Stimulated activated CD8-positive, alpha-beta memory T cell treated with anti-CD3 and anti-CD28 coated beads, Interleukin-2, amount 100 ng/mL, for 1 hour (primary cell): ENCODE measurements around the gene CMC4.
A peak's percentile ranks its signal among the peaks of the same experiment; 100 is the strongest.

Source experiments
- DNase-seq, 2 donors: peaks; one replicate each; pipeline ENCODE4 v3.0.0-alpha.2; 2020; ENCODE audit warnings: low read depth in 2 of 2

Gene CMC4

GRCh38 chrX:155053656-155054055, 17.3 kb downstream of the CMC4 start:
- no peak for DNase-seq

GRCh38 chrX:155052738-155053498, 18.0 kb downstream of the CMC4 start:
- no peak for DNase-seq

- DNase-seq, result no peak
These were observed 21.8 kb downstream of the CMC4 start for GRCh38 chrX:155048977-155049619.

- no peak for DNase-seq
These were observed 24.0 kb downstream of the CMC4 start for GRCh38 chrX:155046811-155047528.

GRCh38 chrX:155046129-155046810, 24.7 kb downstream of the CMC4 start:
- DNase-seq, result no peak

- DNase-seq, result no peak
These were observed 35.2 kb downstream of the CMC4 start for GRCh38 chrX:155035688-155036087.

GRCh38 chrX:155031657-155032056, 39.3 kb downstream of the CMC4 start:
- DNase-seq, result no peak

GRCh38 chrX:155028877-155029291, 42.1 kb downstream of the CMC4 start:
- DNase-seq, result no peak

GRCh38 chrX:155028129-155028528, 42.8 kb downstream of the CMC4 start:
- DNase-seq, result no peak

- no peak for DNase-seq
These were observed 43.3 kb downstream of the CMC4 start for GRCh38 chrX:155027509-155028066.

GRCh38 chrX:155026727-155027508, 44.0 kb downstream of the CMC4 start, which contains the start of gene FUNDC2:
Gene FUNDC2, plus strand, starts transcription at chrX:155026844. Its CDS starts 95 bp downstream, at chrX:155026939.
- DNase-seq, result peak; percentile 86

GRCh38 chrX:155026420-155026726, 44.6 kb downstream of the CMC4 start:
- DNase-seq, result no peak

- no peak for DNase-seq
These were observed 46.8 kb downstream of the CMC4 start for GRCh38 chrX:155023907-155024833.

GRCh38 chrX:155022585-155022984, 48.4 kb downstream of the CMC4 start, which contains the start of gene F8:
Gene F8, minus strand, starts transcription at chrX:155022723. Its CDS starts 171 bp downstream, at chrX:155022552.
- DNase-seq, result no peak

- DNase-seq, result no peak
These were observed 50.3 kb downstream of the CMC4 start for GRCh38 chrX:155020591-155020990.
